ENCODE results near the gene GRID1.

DNA sequence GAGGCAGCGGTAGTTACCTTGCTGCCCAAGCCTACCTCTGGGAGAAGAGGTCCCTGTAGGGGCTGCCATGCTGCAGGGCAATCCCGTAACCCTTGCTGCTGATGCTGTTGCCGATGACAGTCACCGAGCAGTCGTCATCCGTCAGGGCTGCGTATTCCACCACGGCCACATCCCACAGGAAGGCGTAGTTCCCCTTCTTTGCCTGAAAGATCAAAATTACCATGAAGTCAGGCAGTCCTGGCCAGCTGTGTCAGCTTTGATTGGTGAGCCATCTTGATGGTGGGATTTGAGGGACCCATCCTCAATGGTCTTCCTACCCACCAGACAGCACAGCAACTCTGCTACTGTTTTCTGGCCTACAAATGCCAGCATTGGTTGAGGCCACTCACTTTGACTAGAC, 746.8 kb downstream of the GRID1 start:
- TF ChIP-seq, protein P1, sequence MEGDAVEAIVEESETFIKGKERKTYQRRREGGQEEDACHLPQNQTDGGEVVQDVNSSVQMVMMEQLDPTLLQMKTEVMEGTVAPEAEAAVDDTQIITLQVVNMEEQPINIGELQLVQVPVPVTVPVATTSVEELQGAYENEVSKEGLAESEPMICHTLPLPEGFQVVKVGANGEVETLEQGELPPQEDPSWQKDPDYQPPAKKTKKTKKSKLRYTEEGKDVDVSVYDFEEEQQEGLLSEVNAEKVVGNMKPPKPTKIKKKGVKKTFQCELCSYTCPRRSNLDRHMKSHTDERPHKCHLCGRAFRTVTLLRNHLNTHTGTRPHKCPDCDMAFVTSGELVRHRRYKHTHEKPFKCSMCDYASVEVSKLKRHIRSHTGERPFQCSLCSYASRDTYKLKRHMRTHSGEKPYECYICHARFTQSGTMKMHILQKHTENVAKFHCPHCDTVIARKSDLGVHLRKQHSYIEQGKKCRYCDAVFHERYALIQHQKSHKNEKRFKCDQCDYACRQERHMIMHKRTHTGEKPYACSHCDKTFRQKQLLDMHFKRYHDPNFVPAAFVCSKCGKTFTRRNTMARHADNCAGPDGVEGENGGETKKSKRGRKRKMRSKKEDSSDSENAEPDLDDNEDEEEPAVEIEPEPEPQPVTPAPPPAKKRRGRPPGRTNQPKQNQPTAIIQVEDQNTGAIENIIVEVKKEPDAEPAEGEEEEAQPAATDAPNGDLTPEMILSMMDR (IDR thresholded peaks at IDR 0.05 in 8 of 11, conservative IDR thresholded peaks at IDR 0.05 in 3 of 11) = no peak
- TF ChIP-seq POLR2AphosphoS5 (IDR thresholded peaks at IDR 0.05) (no peak), POLR2A (IDR thresholded peaks at IDR 0.05) (no peak)
